ENCODE measurements around the gene SYNGR1. TPM values are rescaled to one million over a fixed set of nuclear protein-coding genes. Genes with fewer than 3 reads are reported as not detected.

The SYNGR1 gene
- total RNA-seq, 1 experiment from 2014 or later, result 47.7 TPM

DNA sequence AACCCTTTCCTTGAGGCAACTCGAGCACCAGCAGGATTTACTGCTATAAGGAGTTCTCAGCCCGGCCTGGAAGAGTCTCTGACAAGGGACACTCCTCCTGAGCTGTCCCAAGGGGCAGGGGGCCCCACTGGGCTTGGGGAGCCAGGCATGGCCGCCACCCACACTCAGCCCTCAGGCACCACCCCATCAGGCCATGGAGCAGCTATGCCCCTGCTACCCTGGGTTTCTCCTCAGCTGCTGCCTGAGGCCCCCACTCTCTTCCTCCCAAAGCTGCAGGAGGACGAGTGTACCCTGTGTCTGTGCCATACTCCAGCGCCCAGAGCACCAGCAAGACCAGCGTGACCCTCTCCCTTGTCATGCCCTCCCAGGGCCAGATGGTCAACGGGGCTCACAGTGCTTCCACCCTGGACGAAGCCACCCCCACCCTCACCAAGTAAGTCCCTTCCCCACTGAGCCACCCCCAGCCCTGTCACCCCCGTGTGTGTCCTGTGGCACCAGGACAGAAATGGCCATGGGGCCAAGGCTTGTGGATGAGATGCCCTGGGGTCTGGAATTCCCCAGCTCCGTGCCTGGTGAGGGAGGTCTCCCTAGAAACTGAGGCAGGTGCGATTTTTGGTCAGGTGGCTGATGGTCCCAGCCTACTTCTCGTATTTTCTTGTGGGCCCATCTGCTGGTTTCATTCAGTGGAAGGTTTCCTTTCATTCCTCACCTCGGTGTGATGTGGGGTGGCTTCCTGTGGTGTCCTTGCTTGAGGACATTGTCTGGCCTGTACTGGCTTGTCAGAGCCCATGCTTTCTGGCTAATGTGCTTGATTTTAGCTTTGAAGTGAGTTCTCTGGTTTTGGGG, 78.2 kb downstream of the SYNGR1 start:
- no peak overlapping the region for H3K4me3 ChIP-seq (ENCODE audit: low read length)
- no peaks in the 10 kb centered on the region for H3K9me3 ChIP-seq (ENCODE audit: low read length)
- no peaks in the 10 kb centered on the region for H3K79me2 ChIP-seq (ENCODE audit: low read length)
- no peaks in the 10 kb centered on the region for H3K9me2 ChIP-seq (replicated peaks; ENCODE audit: insufficient read depth, low read length)
- H3K4me1 ChIP-seq (ENCODE audit: low read length), result no peaks in the 10 kb centered on the region
- H3K27ac ChIP-seq (ENCODE audit: low read length), result no peak overlapping the region
- H4K20me1 ChIP-seq (ENCODE audit: insufficient read depth, low read depth, low read length), result no peaks in the 10 kb centered on the region
- peaks cover 8% of the 10 kb centered on the region for H3K36me3 ChIP-seq (ENCODE audit: insufficient read depth, low read length)
- no peak overlapping the region for H3K9ac ChIP-seq (ENCODE audit: low read length)
- no peak overlapping the region for H2AFZ ChIP-seq (ENCODE audit: low read length)
- no peak for DNase-seq
- H3K4me2 ChIP-seq (ENCODE audit: low read depth, low read length, poor library complexity, severe bottlenecking), result no peak overlapping the region
- H3K27me3 ChIP-seq (ENCODE audit: low read length), result no peaks in the 10 kb centered on the region

DNA sequence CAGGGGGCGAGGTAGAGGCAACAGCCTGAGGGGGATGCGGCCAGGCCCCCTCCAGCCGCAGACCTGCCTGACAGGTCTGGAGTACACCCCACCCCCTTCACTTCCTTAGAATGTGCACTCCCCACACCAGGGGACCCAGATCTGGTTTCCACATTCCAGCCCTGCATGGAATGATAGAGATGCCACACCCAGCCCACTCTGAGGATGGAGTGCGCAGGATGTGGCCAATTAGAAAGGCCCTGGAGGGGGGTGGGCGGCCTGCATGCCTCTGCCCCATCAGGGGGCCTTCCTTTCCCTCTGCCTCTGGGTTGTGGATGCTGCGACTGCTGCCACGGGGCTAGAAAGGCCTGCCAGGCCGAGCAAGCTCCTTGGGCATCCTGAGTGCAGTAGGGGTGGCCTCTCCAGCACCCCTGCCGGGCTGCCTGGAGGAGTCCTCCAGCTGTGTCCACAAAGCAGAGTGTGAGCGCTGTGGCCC, 78.8 kb downstream of the SYNGR1 start:
- Histone ChIP-seq H3K79me2 (ENCODE audit: low read length) (no peaks in the 10 kb centered on the region), H3K4me1 (ENCODE audit: low read length) (no peaks in the 10 kb centered on the region), H3K4me3 (ENCODE audit: low read length) (no peak overlapping the region), H3K36me3 (ENCODE audit: insufficient read depth, low read length) (peaks cover 5% of the 10 kb centered on the region), H2AFZ (ENCODE audit: low read length) (no peak overlapping the region), H3K4me2 (ENCODE audit: low read depth, low read length, poor library complexity, severe bottlenecking) (no peak overlapping the region), H3K9ac (ENCODE audit: low read length) (no peak overlapping the region), H3K9me3 (ENCODE audit: low read length) (no peaks in the 10 kb centered on the region), H4K20me1 (ENCODE audit: insufficient read depth, low read depth, low read length) (no peaks in the 10 kb centered on the region), H3K27ac (ENCODE audit: low read length) (no peak overlapping the region), H3K9me2 (replicated peaks; ENCODE audit: insufficient read depth, low read length) (no peaks in the 10 kb centered on the region), H3K27me3 (ENCODE audit: low read length) (no peaks in the 10 kb centered on the region)
- no peak for DNase-seq

DNA sequence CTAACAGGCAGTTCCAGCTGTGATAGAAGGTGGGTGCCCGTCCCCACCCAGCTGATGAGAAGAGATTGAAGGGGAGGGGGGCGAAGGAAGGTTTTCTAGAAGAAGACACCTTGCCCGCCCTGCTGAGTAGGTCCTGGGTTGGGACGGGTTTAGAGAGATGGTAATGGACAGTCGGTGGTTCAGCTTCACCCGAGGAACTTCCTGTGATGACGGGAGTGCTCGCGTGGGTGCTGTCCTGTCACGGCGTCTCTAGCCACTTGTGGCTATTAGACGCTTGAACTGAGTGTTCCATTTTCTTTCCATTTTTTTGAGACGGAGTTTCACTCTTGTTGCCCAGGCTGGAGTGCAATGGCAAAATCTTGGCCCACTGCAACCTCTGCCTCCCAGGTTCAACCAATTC, 79.4 kb downstream of the SYNGR1 start:
- Histone ChIP-seq H3K27ac (ENCODE audit: low read length) (no peak overlapping the region), H3K4me1 (ENCODE audit: low read length) (no peaks in the 10 kb centered on the region), H2AFZ (ENCODE audit: low read length) (no peak overlapping the region), H3K9ac (ENCODE audit: low read length) (no peak overlapping the region), H3K27me3 (ENCODE audit: low read length) (no peaks in the 10 kb centered on the region), H4K20me1 (ENCODE audit: insufficient read depth, low read depth, low read length) (no peaks in the 10 kb centered on the region), H3K9me2 (replicated peaks; ENCODE audit: insufficient read depth, low read length) (no peaks in the 10 kb centered on the region), H3K4me2 (ENCODE audit: low read depth, low read length, poor library complexity, severe bottlenecking) (no peak overlapping the region), H3K9me3 (ENCODE audit: low read length) (no peaks in the 10 kb centered on the region), H3K36me3 (ENCODE audit: insufficient read depth, low read length) (no peaks in the 10 kb centered on the region), H3K4me3 (ENCODE audit: low read length) (no peak overlapping the region), H3K79me2 (ENCODE audit: low read length) (no peaks in the 10 kb centered on the region)
- DNase-seq, result no peak

DNA sequence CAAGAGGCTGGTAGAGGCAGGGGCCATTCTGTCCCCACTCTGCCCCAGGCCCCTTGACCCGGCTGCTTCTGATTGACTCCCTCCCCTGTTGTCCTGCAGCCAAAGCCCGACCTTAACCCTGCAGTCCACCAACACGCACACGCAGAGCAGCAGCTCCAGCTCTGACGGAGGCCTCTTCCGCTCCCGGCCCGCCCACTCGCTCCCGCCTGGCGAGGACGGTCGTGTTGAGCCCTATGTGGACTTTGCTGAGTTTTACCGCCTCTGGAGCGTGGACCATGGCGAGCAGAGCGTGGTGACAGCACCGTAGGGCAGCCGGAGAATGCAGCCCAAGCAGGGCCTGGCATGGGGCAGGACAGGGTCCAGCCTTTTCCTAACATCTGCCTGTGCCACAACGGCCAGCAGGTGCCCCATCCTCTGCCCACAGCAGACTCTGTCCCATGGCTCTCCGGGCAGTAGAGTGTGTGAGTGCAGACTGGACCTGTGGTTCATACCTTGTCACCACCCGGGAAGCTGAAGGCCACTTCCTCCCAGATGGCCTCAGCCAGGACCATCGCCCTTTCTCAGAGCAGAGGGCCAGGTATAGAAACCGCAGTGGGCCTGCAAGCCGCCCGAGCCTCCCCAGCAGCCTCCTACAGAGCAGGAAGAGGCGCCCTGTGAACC, 80.3 kb downstream of the SYNGR1 start:
- no peak overlapping the region for H2AFZ ChIP-seq (ENCODE audit: low read length)
- H3K9me2 ChIP-seq (replicated peaks; ENCODE audit: insufficient read depth, low read length), result no peaks in the 10 kb centered on the region
- no peaks in the 10 kb centered on the region for H3K79me2 ChIP-seq (ENCODE audit: low read length)
- no peaks in the 10 kb centered on the region for H3K27me3 ChIP-seq (ENCODE audit: low read length)
- no peak overlapping the region for H3K4me2 ChIP-seq (ENCODE audit: low read depth, low read length, poor library complexity, severe bottlenecking)
- no peak for DNase-seq
- H4K20me1 ChIP-seq (ENCODE audit: insufficient read depth, low read depth, low read length), result no peaks in the 10 kb centered on the region
- H3K4me3 ChIP-seq (ENCODE audit: low read length), result no peak overlapping the region
- H3K27ac ChIP-seq (ENCODE audit: low read length), result no peak overlapping the region
- H3K4me1 ChIP-seq (ENCODE audit: low read length), result no peaks in the 10 kb centered on the region
- H3K9ac ChIP-seq (ENCODE audit: low read length), result no peak overlapping the region
- H3K36me3 ChIP-seq (ENCODE audit: insufficient read depth, low read length), result no peaks in the 10 kb centered on the region
- H3K9me3 ChIP-seq (ENCODE audit: low read length), result no peaks in the 10 kb centered on the region

- no peak overlapping the region for H3K4me3 ChIP-seq (ENCODE audit: low read length)
- H3K9me3 ChIP-seq (ENCODE audit: low read length), result no peaks in the 10 kb centered on the region
- no peak overlapping the region for H3K9ac ChIP-seq (ENCODE audit: low read length)
- no peaks in the 10 kb centered on the region for H3K36me3 ChIP-seq (ENCODE audit: insufficient read depth, low read length)
- H3K4me1 ChIP-seq (ENCODE audit: low read length), result no peaks in the 10 kb centered on the region
- DNase-seq, result no peak
- H3K4me2 ChIP-seq (ENCODE audit: low read depth, low read length, poor library complexity, severe bottlenecking), result no peak overlapping the region
- no peaks in the 10 kb centered on the region for H3K79me2 ChIP-seq (ENCODE audit: low read length)
- H3K9me2 ChIP-seq (replicated peaks; ENCODE audit: insufficient read depth, low read length), result no peaks in the 10 kb centered on the region
- H4K20me1 ChIP-seq (ENCODE audit: insufficient read depth, low read depth, low read length), result no peaks in the 10 kb centered on the region
- H3K27ac ChIP-seq (ENCODE audit: low read length), result no peak overlapping the region
- no peaks in the 10 kb centered on the region for H3K27me3 ChIP-seq (ENCODE audit: low read length)
- H2AFZ ChIP-seq (ENCODE audit: low read length), result no peak overlapping the region
Measured at GRCh38 chr22:39430576-39431150, 80.9 kb downstream of the SYNGR1 start.

DNA sequence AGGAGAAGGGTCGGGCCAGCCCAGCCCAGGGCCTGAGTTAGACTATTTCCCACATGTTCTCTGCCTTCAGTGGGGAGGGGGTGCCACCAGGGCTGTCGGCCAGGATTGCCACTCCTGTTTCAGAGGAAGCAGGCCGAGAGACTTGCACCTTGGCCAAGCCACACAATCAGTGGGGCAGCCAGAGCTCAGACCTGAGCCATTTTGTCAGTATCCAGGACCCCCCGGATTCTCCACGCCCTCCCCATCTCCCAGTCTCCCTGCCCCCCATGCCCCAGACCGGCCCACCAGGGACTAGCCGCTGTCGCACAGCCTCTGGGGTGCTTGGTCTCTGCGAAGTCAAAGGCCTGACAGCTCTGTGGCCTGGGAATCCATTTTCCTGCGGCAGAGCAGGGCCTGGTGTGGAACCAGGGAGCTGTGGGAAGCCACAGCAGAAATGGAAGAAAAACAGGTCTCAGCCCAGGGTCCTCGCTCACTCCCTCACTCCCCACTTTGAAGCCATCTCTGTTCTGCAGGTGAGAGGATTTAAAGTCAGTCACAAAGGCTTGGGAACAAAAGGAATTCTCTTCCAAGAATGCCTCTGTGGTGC, 81.5 kb downstream of the SYNGR1 start:
- Histone ChIP-seq H2AFZ (ENCODE audit: low read length) (no peak overlapping the region), H4K20me1 (ENCODE audit: insufficient read depth, low read depth, low read length) (no peaks in the 10 kb centered on the region), H3K36me3 (ENCODE audit: insufficient read depth, low read length) (no peaks in the 10 kb centered on the region), H3K9me3 (ENCODE audit: low read length) (no peaks in the 10 kb centered on the region), H3K4me1 (ENCODE audit: low read length) (peaks cover 2% of the 10 kb centered on the region), H3K79me2 (ENCODE audit: low read length) (no peaks in the 10 kb centered on the region), H3K9me2 (replicated peaks; ENCODE audit: insufficient read depth, low read length) (no peaks in the 10 kb centered on the region), H3K4me3 (ENCODE audit: low read length) (no peak overlapping the region), H3K9ac (ENCODE audit: low read length) (no peak overlapping the region), H3K27ac (ENCODE audit: low read length) (no peak overlapping the region), H3K27me3 (ENCODE audit: low read length) (no peaks in the 10 kb centered on the region), H3K4me2 (ENCODE audit: low read depth, low read length, poor library complexity, severe bottlenecking) (no peak overlapping the region)
- no peak for DNase-seq

DNA sequence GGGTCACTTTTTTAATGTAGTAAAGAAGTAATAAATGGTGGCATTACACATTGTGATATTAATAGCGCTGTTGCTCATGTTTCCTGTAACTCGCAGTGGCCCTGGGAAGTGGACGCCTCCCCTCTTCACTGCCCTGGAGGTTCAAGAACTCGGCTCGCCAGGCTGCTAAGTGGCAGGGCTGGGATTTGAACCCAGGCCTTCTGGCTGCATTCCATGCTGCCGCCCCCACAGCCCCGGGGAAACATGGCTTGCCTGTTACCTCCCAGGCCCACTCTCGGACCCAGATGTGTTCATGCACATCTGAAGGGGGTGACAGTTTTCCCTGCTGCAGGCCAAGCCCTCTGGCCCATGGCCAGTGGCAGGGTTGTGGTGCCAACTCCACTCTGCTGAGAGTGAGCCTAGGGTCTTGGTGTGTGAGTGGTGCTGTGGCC, 82.0 kb downstream of the SYNGR1 start:
- Histone ChIP-seq H3K36me3 (ENCODE audit: insufficient read depth, low read length) (no peaks in the 10 kb centered on the region), H2AFZ (ENCODE audit: low read length) (no peak overlapping the region), H3K27ac (ENCODE audit: low read length) (no peak overlapping the region), H3K4me1 (ENCODE audit: low read length) (peaks cover 7% of the 10 kb centered on the region), H3K9ac (ENCODE audit: low read length) (no peak overlapping the region), H3K4me2 (ENCODE audit: low read depth, low read length, poor library complexity, severe bottlenecking) (no peak overlapping the region), H3K9me3 (ENCODE audit: low read length) (no peaks in the 10 kb centered on the region), H4K20me1 (ENCODE audit: insufficient read depth, low read depth, low read length) (no peaks in the 10 kb centered on the region), H3K9me2 (replicated peaks; ENCODE audit: insufficient read depth, low read length) (no peaks in the 10 kb centered on the region), H3K27me3 (ENCODE audit: low read length) (no peaks in the 10 kb centered on the region), H3K79me2 (ENCODE audit: low read length) (no peaks in the 10 kb centered on the region), H3K4me3 (ENCODE audit: low read length) (no peak overlapping the region)
- DNase-seq, result no peak

- no peaks in the 10 kb centered on the region for H3K36me3 ChIP-seq (ENCODE audit: insufficient read depth, low read length)
- no peak for DNase-seq
Measured at GRCh38 chr22:39432361-39432811, 82.6 kb downstream of the SYNGR1 start.

More at GRCh38 chr22:39432361-39432811, 82.6 kb downstream of the SYNGR1 start:
- H3K4me3 ChIP-seq (ENCODE audit: low read length), result no peak overlapping the region
- H3K27ac ChIP-seq (ENCODE audit: low read length), result no peak overlapping the region
- peaks cover 12% of the 10 kb centered on the region for H3K4me1 ChIP-seq (ENCODE audit: low read length)
- no peaks in the 10 kb centered on the region for H4K20me1 ChIP-seq (ENCODE audit: insufficient read depth, low read depth, low read length)
- no peak overlapping the region for H2AFZ ChIP-seq (ENCODE audit: low read length)
- H3K9ac ChIP-seq (ENCODE audit: low read length), result no peak overlapping the region
- H3K27me3 ChIP-seq (ENCODE audit: low read length), result no peaks in the 10 kb centered on the region
- no peaks in the 10 kb centered on the region for H3K79me2 ChIP-seq (ENCODE audit: low read length)
- H3K9me2 ChIP-seq (replicated peaks; ENCODE audit: insufficient read depth, low read length), result no peaks in the 10 kb centered on the region
- H3K9me3 ChIP-seq (ENCODE audit: low read length), result no peaks in the 10 kb centered on the region
- no peak overlapping the region for H3K4me2 ChIP-seq (ENCODE audit: low read depth, low read length, poor library complexity, severe bottlenecking)
